ENCODE data around the gene COX7A1. TPM values are rescaled to one million over a fixed set of nuclear protein-coding genes. Genes with fewer than 3 reads are reported as not detected.
"Not testable (repeated sequence)": the region's sequence is repeated elsewhere in the genome, so short reads cannot be mapped to it uniquely, and the experiment has no call there.

COX7A1 gene
- total RNA-seq, 1 donor from 2014 or later = 1.0 TPM

- DNase-seq (ENCODE audit: low read depth) = no peak
- Histone ChIP-seq H3K27me3 (ENCODE audit: control insufficient read depth, insufficient read depth, low read length) (no peaks in the 10 kb centered on the region), H3K4me3 (ENCODE audit: low read depth, low read length) (peak overlapping the region; percentile 91), H3K36me3 (ENCODE audit: control insufficient read depth, insufficient read depth, low read length) (peaks cover 4% of the 10 kb centered on the region)
- TF ChIP-seq, protein P1, sequence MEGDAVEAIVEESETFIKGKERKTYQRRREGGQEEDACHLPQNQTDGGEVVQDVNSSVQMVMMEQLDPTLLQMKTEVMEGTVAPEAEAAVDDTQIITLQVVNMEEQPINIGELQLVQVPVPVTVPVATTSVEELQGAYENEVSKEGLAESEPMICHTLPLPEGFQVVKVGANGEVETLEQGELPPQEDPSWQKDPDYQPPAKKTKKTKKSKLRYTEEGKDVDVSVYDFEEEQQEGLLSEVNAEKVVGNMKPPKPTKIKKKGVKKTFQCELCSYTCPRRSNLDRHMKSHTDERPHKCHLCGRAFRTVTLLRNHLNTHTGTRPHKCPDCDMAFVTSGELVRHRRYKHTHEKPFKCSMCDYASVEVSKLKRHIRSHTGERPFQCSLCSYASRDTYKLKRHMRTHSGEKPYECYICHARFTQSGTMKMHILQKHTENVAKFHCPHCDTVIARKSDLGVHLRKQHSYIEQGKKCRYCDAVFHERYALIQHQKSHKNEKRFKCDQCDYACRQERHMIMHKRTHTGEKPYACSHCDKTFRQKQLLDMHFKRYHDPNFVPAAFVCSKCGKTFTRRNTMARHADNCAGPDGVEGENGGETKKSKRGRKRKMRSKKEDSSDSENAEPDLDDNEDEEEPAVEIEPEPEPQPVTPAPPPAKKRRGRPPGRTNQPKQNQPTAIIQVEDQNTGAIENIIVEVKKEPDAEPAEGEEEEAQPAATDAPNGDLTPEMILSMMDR (IDR thresholded peaks at IDR 0.05; ENCODE audit: insufficient read depth, low read length, poor library complexity, severe bottlenecking) = no peak
Observed at GRCh38 chr19:36140304-36141038, 11.8 kb downstream of the COX7A1 start.

- TF ChIP-seq, protein P1 (IDR thresholded peaks at IDR 0.05; ENCODE audit: insufficient read depth, low read length, poor library complexity, severe bottlenecking) = peak; percentile 28
- no peaks in the 10 kb centered on the region for H3K27me3 ChIP-seq (ENCODE audit: control insufficient read depth, insufficient read depth, low read length)
- H3K4me3 ChIP-seq (ENCODE audit: low read depth, low read length) = peak within 1 kb of the TSS; percentile 91
- peaks cover 4% of the 10 kb centered on the region for H3K36me3 ChIP-seq (ENCODE audit: control insufficient read depth, insufficient read depth, low read length)
- DNase-seq (ENCODE audit: low read depth) = peak; percentile 79
Observed at GRCh38 chr19:36139473-36140303, 12.6 kb downstream of the COX7A1 start, which contains the start of gene CAPNS1. TSS of gene CAPNS1 (plus strand) at chr19:36140066. CDS start at chr19:36141012, 946 bp downstream.

DNA sequence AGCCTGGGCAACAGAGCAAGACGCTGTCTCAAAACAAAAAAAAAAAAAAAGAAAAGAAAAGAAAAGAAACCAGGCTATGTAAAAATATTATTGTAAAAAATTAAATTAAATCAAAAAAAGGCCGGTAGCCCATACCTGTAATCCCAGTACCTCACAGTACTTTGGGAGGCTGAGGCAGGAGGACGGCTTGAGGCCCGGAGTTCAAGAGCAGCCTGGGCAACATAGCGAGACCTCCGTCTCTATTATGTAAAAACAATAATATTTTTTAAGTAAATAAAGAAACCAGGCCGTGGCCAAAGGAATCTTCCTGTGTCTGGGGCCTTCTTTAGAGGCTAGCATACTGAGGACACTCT, 13.2 kb downstream of the COX7A1 start:
- Histone ChIP-seq H3K4me3 (ENCODE audit: low read depth, low read length) (peak overlapping the region; percentile 91), H3K27me3 (ENCODE audit: control insufficient read depth, insufficient read depth, low read length) (no peaks in the 10 kb centered on the region), H3K36me3 (ENCODE audit: control insufficient read depth, insufficient read depth, low read length) (peaks cover 4% of the 10 kb centered on the region)
- TF ChIP-seq, protein P1 (IDR thresholded peaks at IDR 0.05; ENCODE audit: insufficient read depth, low read length, poor library complexity, severe bottlenecking) = no peak
- no peak for DNase-seq (ENCODE audit: low read depth)

DNA sequence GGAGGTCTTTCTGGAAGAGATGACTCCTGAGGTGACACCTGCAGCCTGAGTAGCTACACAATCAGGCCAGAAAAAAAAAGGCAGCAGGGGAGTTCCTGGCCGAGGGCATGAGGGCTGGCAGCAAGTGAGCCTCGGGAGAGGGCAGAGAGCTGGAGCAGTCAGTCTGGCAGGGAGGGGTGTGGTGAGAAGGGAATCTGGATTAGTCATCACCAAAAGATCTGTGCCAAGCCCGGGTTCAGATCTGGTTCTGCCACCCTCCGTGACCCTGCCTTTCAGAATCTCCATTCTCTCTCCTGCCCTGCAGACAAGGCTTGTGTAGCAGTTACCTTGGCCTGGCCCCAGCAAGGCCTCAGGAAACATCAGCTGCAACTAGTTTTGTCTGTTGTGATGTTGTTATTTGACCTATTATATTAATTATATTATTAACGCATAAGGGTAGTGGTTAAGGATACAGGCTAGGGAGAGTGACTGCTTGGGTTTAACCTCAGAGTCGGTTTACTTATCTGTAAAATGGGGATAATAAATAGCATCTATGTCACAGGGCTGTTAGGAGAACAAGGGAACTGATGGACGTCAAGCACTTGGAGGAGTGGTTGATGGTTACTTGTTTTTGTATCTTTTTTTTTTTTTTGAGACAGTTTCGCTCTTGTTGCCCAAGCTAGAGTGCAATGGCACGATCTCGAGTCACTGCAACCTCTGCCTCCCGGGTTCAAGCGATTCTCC, 15.1 kb downstream of the COX7A1 start:
- Histone ChIP-seq H3K36me3 (ENCODE audit: control insufficient read depth, insufficient read depth, low read length) (no peaks in the 10 kb centered on the region), H3K4me3 (ENCODE audit: low read depth, low read length) (no peak overlapping the region), H3K27me3 (ENCODE audit: control insufficient read depth, insufficient read depth, low read length) (no peaks in the 10 kb centered on the region)
- TF ChIP-seq, protein P1 (IDR thresholded peaks at IDR 0.05; ENCODE audit: insufficient read depth, low read length, poor library complexity, severe bottlenecking) = no peak
- DNase-seq (ENCODE audit: low read depth) = no peak

DNA sequence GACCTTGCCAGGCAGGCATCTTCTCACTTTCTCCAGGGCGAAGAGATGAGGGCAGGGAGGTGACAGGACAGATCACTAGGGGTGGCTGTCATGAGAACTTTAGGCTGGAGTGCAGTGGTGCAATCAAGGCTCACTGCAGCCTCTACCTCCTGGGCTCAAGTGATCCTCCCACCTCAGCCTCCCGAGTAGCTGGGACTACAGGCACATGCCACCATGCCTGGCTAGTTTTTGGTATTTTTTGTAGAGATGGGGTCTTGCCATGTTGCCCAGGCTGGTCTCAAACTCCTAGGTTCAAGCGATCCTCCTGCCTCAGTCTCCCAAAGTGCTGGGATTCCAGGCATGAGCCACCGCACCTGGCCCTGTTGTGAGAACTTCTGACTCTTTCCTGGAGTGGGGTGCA, 17.4 kb downstream of the COX7A1 start:
- not testable (repeated sequence) for H3K36me3 ChIP-seq (ENCODE audit: control insufficient read depth, insufficient read depth, low read length); DNase-seq (ENCODE audit: low read depth); H3K27me3 ChIP-seq (ENCODE audit: control insufficient read depth, insufficient read depth, low read length); H3K4me3 ChIP-seq (ENCODE audit: low read depth, low read length)

DNA sequence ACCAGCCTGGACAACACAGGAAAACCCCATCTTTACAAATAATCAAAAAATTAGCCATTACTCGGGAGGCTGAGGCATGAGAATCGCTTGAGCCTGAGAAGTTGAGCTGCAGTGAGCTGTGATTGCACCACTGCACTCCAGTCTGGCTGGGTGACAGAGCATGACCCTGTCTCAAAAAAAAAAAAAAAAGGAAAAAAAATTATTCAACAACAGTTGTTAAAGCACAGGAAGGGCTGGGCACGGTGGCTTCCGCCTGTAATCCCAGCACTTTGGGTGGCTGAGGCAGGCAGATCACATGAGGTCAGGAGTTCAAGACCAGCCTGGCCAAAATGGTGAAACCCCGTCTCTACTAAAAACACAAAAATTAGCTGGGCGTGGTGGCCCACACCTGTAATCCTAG, 21.0 kb downstream of the COX7A1 start:
- H3K36me3 ChIP-seq (ENCODE audit: control insufficient read depth, insufficient read depth, low read length); H3K27me3 ChIP-seq (ENCODE audit: control insufficient read depth, insufficient read depth, low read length); DNase-seq (ENCODE audit: low read depth); H3K4me3 ChIP-seq (ENCODE audit: low read depth, low read length): not testable (repeated sequence)
